Stimulated activated CD4-positive, alpha-beta T cell treated with anti-CD3 and anti-CD28 coated beads, TNF-alpha, amount 100 ng/mL, for 1 hour (primary cell): Measurements from ENCODE around the gene FGD5.

ENCODE experiments used
- DNase-seq, 3 donors: peaks; one replicate each; pipeline ENCODE4 v3.0.0-alpha.2; 2020; ENCODE audit warnings: low read depth in 3 of 3, low spot score in 1 of 3

Gene FGD5

GRCh38 chr3:14847613-14848541 is 29.1 kb downstream of the FGD5 start:
- no peak for DNase-seq

DNA sequence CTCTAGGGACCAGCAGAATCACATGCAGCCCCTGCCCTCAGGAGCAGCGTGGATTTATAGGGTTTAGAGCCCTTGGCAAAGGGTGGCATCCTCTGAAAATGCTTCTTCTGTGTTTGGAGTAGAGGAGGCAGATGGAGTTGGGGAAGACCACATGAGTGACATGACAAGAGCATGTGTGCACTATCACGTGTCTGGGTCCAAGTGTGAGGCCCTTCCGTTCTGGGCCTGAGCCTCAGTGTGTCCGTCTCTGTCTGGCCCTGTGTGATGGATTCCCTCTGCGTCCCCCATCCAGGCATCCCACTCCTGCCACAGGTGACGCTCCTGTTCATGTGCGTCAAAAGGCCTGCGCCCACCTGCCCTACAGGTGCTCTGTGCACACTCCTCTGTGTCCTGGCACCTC is 30.1 kb downstream of the FGD5 start:
- no peak for DNase-seq

DNA sequence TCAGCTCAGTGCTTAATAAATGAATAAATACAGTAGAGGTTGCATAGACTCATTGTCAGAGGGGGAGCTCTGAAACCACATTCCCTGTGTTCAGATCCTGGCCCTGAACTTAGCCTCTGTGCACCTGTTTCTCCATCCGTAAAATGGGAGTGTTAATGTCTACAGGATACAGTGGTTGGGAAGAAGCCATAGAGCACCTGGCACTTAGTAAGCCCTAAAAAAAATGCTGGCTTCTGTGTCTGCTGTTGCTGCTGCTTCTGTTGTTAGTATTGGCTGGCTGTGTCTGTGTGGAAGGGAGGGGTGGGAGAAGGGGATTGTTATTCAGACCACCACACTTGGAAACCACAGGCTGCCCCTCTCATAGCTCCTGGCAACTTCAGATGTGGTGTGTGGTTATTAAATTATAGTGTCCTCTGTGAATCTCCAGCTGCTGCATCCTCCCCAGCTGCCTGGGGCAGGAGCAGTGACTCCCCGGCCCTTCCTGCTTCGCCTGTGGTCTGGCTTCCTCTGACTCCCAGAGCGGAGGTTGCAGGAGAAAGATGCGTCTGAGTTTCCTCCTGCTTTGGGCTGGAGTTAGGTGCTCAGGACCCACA is 31.0 kb downstream of the FGD5 start:
- no peak for DNase-seq

- no peak for DNase-seq
These were observed 33.4 kb downstream of the FGD5 start for GRCh38 chr3:14852058-14852594.

DNA sequence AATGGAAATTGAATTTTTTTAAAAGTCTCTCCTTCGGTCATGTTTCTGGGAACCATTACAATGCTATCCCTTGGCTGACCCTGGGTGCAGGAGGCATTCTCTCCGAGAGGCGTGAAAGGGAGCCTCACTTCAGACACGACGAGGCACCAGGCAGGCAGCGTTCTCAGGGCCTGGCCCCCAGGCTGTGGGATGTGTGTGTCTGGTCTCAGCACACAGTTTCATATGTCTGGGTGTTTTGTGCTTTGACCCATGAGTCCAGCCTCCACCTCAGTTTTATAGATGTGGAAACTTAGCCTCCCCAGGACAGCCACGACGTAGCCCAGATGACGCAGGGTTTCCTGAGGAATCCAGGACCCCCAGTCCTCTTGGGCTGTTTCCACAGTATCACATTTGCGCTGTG is 34.0 kb downstream of the FGD5 start:
- DNase-seq: no peak

GRCh38 chr3:14853271-14853951 is 34.6 kb downstream of the FGD5 start:
- no peak for DNase-seq

DNA sequence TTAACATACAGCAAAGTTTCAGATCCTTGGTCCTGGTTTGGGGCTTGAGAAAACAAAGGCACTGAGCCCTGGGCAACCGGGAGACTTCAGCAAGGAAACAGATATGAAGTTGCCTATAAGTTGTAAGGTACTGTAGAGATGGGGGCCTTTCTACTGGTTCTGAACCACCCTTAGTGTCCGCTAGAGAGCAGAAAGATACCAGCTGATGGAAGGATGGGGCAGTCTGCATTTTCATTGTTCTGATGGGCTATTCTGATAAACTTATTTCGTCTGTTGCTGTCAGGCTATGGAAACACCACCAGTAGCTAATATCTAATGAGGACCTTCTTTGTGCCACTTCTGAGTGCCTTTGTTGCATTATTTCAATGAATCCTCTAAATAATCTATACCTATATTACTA is 38.7 kb downstream of the FGD5 start:
- no peak for DNase-seq

DNA sequence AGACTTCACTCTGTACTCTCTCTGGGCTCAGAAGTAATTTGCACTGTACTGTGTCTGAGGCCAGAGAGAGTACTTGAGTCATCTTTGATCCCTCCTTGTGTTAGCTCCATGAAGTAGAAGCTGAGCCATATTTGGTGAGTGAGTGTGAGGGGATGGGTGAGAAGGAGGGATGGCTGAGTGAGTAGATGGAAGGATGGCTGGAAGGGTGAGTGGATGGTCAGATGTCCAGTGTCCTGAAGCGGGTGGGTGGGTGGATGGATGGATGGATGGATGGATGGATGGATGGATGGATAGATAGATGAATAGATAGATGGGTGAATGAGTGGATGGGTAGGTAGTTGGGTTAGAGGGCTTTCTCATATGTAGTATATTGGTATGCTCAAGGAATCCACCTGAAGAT is 39.3 kb downstream of the FGD5 start:
- DNase-seq: no peak

DNA sequence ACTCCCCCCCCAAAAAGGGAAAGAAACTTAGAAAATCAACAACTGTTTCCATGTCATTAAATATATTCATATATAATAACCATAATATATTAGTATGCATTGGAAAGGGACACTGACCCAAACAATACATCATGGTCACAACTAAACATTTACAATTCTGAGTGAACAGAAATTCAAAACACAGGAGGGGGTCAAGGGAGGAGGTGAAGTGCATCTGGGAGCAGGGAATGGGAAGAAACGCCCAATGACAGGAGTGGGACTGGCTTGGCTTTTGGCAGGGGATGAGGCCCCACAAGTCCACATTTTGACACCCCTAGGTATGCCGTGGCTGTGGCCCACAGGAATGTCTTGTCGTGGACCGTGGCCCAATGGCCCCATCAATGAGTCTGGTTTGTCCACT is 41.1 kb downstream of the FGD5 start:
- no peak for DNase-seq

DNA sequence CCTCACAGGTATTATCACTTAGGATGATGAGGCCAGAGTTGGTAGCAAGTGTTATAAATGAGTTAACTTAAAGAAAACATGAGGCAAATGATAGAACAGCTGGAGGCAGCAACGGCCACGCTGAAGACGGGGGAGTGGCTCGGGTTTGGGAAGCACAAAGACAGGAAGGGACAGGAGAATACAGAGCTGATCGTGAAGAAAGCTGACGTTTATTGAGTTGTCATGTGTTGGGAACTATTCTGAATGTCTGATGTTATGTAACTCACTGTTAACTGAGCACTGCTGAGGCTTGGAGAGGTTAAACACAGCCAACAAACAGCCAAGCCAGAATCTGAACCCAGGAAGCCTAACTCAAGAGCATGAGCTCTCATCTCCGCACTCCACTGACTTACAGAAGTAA is 42.3 kb downstream of the FGD5 start:
- DNase-seq: no peak

DNA sequence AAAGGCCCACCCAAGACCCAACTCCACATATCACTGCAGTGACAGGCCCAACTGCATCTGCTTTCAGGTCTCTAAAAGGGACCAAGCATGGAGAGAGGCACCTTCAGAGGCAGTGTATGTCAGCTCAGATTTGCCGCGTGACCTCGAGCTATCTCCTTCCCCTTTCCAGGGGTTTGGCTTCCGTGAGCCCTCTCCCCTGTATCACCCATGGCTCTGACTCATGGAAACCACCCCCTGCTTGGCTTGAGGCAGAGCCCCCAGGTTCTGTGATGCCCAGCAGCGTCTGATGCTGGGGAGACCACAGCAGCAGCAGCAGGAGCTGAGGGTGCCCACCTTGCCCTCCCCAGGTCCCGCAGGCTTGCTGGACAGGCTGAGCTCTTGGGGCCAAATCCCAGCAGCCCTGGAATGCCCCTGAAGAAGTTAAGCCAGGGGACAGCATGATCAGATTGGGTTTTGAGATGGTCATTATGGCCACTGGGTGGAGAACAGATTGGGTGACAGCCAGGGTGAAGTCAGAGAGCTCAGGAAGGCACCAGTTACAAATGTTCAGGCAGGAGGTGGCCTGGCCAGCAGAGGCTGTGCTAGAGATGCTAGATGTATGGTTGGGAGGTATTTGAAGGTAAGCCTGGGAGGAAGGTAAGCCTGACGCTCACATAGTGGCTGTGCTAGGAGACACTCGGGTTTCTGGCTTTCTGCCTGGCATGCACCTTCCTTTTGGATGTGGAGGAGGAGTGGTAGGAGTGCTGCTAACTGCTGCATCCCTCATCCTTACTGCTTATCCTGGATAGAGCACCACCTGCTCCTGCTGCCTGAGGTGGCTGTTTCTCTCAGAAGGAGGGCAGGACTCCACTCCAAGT is 42.9 kb downstream of the FGD5 start:
- no peak for DNase-seq

DNA sequence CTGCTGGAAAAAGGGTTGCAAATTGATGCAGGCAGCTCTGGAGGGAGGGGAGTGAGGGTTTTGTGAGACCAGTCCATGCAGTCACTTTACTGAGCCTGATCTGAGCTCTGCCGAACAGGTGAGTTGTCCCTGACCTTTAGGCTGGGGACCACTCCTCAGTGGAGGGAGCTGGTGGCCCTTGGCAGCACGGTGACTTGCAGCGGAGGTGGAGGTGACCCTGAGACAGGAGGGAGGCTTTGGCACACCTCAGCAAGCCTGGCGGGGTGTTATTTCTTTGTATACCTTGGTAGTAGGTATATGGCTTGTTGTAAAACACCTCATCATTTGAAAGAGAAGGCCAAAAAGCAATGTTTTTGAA is 43.5 kb downstream of the FGD5 start:
- no peak for DNase-seq

DNA sequence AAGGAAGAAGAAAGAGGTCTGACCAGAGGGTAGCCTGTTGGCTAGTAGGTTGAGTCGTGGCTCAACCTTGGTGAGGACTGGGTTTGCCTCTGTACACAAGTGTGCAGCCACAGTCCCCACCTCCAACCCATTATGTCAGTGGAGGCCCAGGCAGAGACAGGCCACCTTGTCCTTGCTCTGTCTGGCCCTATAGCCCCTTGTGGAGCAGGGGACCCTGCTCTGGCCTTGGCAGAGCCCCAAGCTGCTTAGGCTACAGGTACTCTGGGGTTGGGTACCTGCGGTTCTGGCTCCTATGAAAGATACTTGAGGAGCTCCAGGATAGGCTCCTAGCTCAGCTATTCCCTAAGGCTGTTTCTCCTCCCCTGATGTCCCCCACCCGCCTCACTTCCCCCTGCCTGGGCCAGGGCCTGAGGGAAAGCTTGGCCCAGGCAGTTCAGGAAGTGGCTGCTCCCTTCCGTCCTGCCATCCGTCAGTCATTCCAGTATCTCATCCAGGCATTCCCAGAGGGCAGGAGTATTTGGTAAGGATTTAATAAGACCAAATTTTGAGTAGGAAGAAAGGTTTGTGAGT is 44.0 kb downstream of the FGD5 start:
- DNase-seq: no peak

- no peak for DNase-seq
These were observed 44.8 kb downstream of the FGD5 start for GRCh38 chr3:14863333-14864100.

DNA sequence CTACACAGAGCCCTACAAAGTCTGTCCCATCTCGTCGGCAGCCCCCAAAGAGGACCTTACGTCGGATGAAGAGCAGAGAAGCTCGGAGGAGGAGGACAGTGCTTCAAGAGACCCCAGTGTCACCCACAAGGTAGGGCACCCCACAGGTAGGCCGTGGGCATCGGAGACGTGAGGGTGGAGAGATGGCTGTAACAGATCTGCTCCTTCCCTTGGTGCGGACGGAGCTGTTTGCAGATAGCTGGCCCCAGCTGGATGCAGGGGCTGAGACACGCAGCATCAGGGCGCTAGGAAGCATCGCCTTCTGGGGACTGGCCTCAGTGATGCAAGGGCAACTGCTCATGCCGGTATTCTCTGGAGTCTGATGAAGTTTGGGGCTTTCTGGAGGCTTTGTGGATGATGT is 45.4 kb downstream of the FGD5 start:
- no peak for DNase-seq

DNA sequence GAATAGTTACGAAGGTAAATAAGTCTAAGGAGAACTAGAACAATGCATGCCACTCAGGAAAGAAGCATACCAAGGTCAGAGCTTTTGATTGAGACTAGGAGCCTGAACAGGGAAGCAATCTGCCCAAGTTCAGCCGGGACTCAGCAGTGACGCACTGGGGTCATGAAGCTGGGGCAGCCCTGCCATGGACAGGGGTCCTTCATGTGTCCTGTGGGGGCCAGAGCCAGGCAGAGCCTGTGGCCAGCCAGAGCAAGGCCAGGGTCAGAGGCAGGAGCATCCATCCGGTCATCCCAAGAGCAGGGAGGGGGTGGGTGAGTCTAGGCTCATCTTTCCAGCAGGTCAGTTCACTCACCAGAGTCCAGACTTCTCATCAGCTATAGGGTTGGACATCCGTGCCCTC is 47.9 kb downstream of the FGD5 start:
- no peak for DNase-seq

GRCh38 chr3:14867936-14868570 is 49.3 kb downstream of the FGD5 start:
- no peak for DNase-seq

DNA sequence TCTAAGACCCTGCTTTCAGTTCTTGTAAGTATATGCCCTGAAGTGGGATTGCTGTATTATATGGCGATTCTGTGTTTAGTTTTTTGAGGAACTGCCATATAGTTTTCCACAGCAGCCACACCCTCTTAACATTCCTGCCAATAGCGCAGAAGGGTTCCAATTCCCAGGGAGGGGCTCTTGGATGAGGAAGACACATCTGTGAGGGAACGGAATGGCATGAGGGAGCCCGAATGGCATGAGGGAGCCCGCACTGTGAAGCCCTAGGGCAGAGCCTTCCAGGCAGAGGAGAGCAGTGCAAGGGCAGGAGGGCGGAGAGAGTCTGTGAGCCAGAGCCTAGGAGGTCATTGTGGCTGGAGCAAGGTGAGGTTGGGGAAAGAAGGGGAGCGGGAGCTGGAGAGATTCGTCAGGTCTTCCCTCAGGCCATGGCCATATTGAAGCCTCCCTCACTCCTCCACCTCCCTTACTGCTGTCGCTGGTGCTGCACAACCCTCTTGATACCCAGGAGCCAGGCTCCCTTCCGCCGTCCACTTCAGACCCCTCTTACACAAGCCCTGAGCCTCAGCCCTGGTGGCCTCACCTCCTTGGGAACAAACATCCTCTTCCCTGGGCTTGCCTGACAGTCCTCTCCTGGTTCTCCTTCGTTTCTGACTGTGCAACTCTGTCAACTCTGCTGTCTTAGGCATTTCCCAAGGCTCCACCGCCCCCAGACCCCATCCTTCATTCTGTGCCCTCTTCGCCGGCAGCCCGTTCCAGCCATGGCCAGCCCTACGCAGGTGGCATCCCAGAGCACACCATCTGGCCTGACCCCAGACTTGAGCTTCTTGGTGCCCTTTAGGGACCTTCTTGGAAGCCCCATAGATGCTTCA is 51.4 kb downstream of the FGD5 start:
- no peak for DNase-seq

GRCh38 chr3:14870783-14871060 is 52.0 kb downstream of the FGD5 start:
- DNase-seq: no peak
